ENCODE results near the gene CCP110. TPM values are rescaled to one million over a fixed set of nuclear protein-coding genes. Genes with fewer than 3 reads are reported as not detected.
A peak's percentile ranks its signal among the peaks of the same experiment; 100 is the strongest.

The CCP110 gene
- total RNA-seq, 1 donor from 2014 or later, result 7.2 TPM

DNA sequence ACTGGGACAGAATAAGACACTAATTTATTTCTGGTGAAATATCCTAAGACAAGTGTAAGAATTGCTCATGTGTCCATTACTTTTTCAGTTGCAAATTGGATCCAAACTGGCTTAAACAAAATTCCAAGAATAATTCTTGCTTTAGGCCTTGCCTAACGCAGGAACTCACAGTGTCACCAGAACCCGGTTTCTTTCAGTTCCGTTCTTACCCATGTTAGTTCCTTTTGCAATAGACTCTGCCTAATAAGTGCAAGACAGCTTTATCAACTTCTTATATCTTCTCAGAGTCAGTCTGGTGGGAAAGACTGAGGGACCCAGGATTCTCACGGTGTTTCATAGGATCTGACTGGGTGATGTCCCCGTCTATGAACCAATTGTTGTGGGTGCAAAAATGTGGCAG is 26.6 kb upstream of the CCP110 start:
- TF ChIP-seq, protein P1, sequence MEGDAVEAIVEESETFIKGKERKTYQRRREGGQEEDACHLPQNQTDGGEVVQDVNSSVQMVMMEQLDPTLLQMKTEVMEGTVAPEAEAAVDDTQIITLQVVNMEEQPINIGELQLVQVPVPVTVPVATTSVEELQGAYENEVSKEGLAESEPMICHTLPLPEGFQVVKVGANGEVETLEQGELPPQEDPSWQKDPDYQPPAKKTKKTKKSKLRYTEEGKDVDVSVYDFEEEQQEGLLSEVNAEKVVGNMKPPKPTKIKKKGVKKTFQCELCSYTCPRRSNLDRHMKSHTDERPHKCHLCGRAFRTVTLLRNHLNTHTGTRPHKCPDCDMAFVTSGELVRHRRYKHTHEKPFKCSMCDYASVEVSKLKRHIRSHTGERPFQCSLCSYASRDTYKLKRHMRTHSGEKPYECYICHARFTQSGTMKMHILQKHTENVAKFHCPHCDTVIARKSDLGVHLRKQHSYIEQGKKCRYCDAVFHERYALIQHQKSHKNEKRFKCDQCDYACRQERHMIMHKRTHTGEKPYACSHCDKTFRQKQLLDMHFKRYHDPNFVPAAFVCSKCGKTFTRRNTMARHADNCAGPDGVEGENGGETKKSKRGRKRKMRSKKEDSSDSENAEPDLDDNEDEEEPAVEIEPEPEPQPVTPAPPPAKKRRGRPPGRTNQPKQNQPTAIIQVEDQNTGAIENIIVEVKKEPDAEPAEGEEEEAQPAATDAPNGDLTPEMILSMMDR (conservative IDR thresholded peaks at IDR 0.05; ENCODE audit: low read depth, low read length), result no peak
- H3K4me3 ChIP-seq (ENCODE audit: low read depth, low read length), result no peak overlapping the region
- DNase-seq (ENCODE audit: low read depth), result no peak

DNA sequence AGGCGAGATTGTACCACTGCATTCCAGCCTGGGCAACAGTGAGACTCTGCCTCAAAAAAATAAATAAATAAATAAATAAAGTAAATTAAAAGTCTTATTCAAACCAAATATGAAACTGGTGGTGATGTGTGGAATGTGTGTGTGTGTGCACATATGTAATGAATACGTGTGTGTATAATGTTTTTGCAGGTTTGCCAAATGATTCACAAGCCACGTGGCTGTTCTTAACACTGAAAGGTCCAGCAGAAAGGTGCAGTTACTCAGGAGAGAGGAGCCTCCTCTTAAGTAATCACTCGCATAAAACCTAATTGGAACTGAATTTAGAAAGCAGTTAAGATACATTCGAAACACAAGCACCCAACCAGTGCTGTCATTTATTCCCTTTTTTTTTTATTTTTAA is 24.7 kb upstream of the CCP110 start:
- no peak overlapping the region for H3K4me3 ChIP-seq (ENCODE audit: low read depth, low read length)
- TF ChIP-seq, protein P1 (conservative IDR thresholded peaks at IDR 0.05; ENCODE audit: low read depth, low read length), result no peak
- no peak for DNase-seq (ENCODE audit: low read depth)

DNA sequence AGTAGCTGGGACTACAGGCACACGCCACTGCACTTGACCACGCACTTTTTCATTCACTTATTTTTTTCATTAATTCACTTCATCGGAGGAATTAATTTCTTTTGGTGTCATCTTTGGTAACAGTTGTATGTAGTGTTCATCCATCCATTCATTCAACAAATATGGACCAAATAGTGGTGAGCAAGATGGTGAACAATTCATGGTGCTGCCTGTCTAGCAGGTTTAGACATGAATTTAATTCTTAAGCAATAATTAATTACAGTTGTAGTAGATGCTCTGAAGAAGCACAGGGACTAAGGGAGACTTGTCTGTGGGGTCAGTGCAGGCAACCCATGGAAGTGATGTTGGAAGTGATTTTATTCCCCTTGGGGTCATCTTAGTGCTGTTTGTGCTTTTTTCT is 24.3 kb upstream of the CCP110 start:
- TF ChIP-seq, protein P1 (conservative IDR thresholded peaks at IDR 0.05; ENCODE audit: low read depth, low read length), result no peak
- no peak overlapping the region for H3K4me3 ChIP-seq (ENCODE audit: low read depth, low read length)
- DNase-seq (ENCODE audit: low read depth), result no peak

DNA sequence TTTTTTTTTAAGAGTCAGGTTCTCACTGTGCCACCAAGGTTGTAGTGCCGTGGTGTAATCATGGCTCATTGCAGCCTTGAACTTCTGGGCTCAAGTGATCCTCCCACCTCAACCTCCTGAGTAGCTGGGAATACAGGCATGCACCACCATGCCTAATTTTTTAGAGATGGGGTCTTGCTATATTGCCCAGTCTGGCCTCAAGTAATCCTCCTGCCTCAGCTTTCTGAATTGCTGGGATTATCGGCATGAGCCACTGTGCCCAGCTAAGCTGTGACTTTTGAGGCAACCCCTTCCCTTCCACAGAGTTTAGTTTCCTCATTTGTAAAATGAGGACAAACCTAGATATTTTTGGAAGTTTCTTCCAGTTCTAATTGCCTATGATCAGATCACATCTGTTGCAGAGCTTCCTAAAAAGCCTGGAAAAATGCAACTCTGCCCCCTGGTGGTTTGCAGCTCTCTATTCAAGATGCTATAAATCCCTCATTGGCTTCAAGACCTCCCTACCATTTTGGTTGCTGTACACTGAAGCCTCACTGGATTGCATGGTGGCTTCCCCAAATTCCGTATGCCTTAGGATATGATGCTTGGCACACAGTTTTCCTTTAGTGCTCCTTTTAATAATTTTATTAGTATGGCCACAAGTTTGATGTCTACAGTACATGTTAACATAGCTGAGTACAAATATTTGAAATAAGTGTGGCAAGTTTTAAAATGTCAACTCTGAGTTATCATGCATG is 21.2 kb upstream of the CCP110 start:
- no peak for DNase-seq (ENCODE audit: low read depth)
- H3K4me3 ChIP-seq (ENCODE audit: low read depth, low read length), result no peak overlapping the region
- TF ChIP-seq, protein P1 (conservative IDR thresholded peaks at IDR 0.05; ENCODE audit: low read depth, low read length), result peak; percentile 89

DNA sequence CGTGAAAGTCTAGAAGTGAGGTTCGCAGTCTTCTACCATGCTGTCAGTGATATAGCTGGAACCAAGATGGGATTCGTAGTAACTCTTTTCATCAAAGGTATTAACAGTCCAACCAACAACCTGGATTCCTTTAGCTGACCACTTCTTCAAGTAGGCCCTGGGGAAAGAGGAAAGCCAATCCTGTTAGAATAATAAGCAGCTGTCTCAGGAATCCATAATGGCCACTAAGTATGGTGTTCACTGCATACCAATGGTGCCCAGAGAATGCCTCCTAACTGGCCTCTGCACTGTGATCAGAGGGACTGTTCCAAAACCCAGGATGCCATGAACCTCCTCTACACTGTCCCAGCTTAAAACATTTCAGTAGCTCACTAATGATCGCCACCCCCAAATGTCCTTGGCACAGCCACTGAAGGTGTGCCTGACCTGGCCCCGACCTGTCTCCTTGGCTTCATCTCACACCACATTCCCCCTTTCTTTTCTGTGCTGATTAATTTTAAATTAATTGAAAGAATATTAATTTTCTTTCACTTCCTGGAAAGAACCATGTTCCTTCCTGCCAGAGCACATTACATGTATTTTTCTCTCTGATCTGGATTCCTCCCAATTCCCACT is 20.2 kb upstream of the CCP110 start:
- TF ChIP-seq, protein P1 (conservative IDR thresholded peaks at IDR 0.05; ENCODE audit: low read depth, low read length), result no peak
- no peak for DNase-seq (ENCODE audit: low read depth)
- H3K4me3 ChIP-seq (ENCODE audit: low read depth, low read length), result no peak overlapping the region

DNA sequence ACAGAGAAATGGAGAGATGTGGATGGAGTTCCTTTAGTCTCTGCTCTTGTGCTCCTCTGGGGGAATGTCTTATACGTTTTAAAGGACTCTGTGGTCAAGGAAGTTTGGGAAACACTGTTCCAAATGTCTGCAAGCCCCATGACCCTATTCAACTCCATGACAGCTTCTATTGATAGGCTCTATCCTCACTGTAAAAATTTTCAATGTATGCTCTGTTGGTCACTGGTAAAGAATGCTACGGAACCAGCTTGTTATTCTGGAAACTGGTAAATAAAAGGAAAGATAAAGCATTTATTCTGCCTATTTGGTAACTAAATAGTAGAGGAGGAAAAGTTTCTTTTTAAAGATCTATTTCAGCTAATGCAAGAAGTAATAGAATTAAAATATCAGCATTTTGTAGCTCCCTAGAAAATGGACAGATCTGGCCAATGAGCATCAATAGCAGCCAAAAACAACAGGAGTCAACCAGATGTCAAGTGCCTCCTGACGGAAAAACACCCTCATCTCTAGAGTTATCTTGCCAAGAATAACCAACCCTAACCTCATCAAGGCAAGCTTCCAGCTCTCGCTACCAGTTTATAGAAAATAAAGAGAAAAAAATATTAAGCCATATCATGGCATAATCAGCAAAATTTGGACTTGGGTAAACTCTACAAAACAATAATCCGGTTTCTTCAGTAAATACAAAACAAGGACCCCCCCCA is 18.0 kb upstream of the CCP110 start:
- no peak overlapping the region for H3K4me3 ChIP-seq (ENCODE audit: low read depth, low read length)
- no peak for DNase-seq (ENCODE audit: low read depth)
- TF ChIP-seq, protein P1 (conservative IDR thresholded peaks at IDR 0.05; ENCODE audit: low read depth, low read length), result no peak

Data from epithelial cell of proximal tubule (primary cell).